H9 (cell line): ENCODE data around the gene ATCAY. TPM values are rescaled to one million over a fixed set of nuclear protein-coding genes. Genes with fewer than 3 reads are reported as not detected.

Source experiments
- DNase-seq: peaks from one replicate; pipeline ENCODE4 v3.0.0-alpha.2; 2017
- H2AFZ ChIP-seq: one replicate; pipeline ENCODE4 v1.6.1; 2013; ENCODE audit warnings: mild to moderate bottlenecking, low read length, control low read depth, moderate library complexity
- H2AK5ac ChIP-seq: 2 replicates; pipeline ENCODE4 v1.6.1; 2013; ENCODE audit warnings: low read length, control low read depth, mixed read lengths; ENCODE audit not compliant: insufficient read length
- H2BK120ac ChIP-seq: one replicate; pipeline ENCODE4 v1.6.1; 2013; ENCODE audit warnings: low read depth, mild to moderate bottlenecking, low read length, control low read depth, inconsistent platforms; ENCODE audit not compliant: poor library complexity, severe bottlenecking
- H2BK12ac ChIP-seq: 2 replicates; pipeline ENCODE4 v1.6.1; 2013; ENCODE audit warnings: low read length, control low read depth, mixed read lengths, low read depth; ENCODE audit not compliant: insufficient read length
- H2BK15ac ChIP-seq: 2 replicates; pipeline ENCODE4 v1.6.1; 2013; ENCODE audit warnings: low read depth, low read length, control low read depth
- H2BK20ac ChIP-seq: one replicate; pipeline ENCODE4 v1.6.1; 2013; ENCODE audit warnings: low read depth, mild to moderate bottlenecking, low read length, control low read depth, inconsistent platforms; ENCODE audit not compliant: poor library complexity, severe bottlenecking
- H2BK5ac ChIP-seq: 2 replicates; pipeline ENCODE4 v1.6.1; 2013; ENCODE audit warnings: low read length, control low read depth, mixed read lengths; ENCODE audit not compliant: insufficient read length
- H3K14ac ChIP-seq: 2 replicates; pipeline ENCODE4 v1.6.1; 2013; ENCODE audit warnings: low read length, control low read depth; ENCODE audit not compliant: insufficient read depth
- H3K18ac ChIP-seq: 2 replicates; pipeline ENCODE4 v1.6.1; 2013; ENCODE audit warnings: low read depth, mild to moderate bottlenecking, mixed read lengths, low read length, control low read depth; ENCODE audit not compliant: insufficient read length
- H3K23ac ChIP-seq: 2 replicates; pipeline ENCODE4 v1.6.1; 2013; ENCODE audit warnings: low read length, control low read depth, mixed read lengths, low read depth; ENCODE audit not compliant: insufficient read length
- H3K23me2 ChIP-seq: 2 replicates; pipeline ENCODE4 v1.6.1; 2013; ENCODE audit warnings: low read depth, mild to moderate bottlenecking, mixed read lengths, low read length, control low read depth; ENCODE audit not compliant: insufficient read length, poor library complexity, severe bottlenecking
- H3K27ac ChIP-seq: 2 replicates; pipeline ENCODE4 v1.5.1; 2013; ENCODE audit warnings: low read length, control low read depth, mixed read lengths, low read depth; ENCODE audit not compliant: insufficient read length
- H3K27me3 ChIP-seq: 2 replicates; pipeline ENCODE4 v1.6.1; 2013; ENCODE audit warnings: low read length, control low read depth, inconsistent platforms; ENCODE audit not compliant: insufficient read depth
- H3K4ac ChIP-seq: 2 replicates; pipeline ENCODE4 v1.6.1; 2013; ENCODE audit warnings: low read depth, mild to moderate bottlenecking, control low read depth, inconsistent platforms, low read length, moderate library complexity
- H3K4me1 ChIP-seq: 2 replicates; pipeline ENCODE4 v1.6.1; 2013; ENCODE audit warnings: low read length, control low read depth, inconsistent platforms; ENCODE audit not compliant: insufficient read depth
- H3K4me2 ChIP-seq: 2 replicates; pipeline ENCODE4 v1.6.1; 2013; ENCODE audit warnings: low read length, control low read depth, mixed read lengths; ENCODE audit not compliant: insufficient read length, insufficient read depth
- H3K56ac ChIP-seq: 2 replicates; pipeline ENCODE4 v1.6.1; 2013; ENCODE audit warnings: low read depth, mild to moderate bottlenecking, mixed read lengths, low read length, control low read depth; ENCODE audit not compliant: insufficient read length
- H3K79me1 ChIP-seq: 2 replicates; pipeline ENCODE4 v1.6.1; 2013; ENCODE audit warnings: low read depth, mild to moderate bottlenecking, moderate library complexity, low read length, control low read depth, inconsistent platforms; ENCODE audit not compliant: insufficient read depth, poor library complexity, severe bottlenecking
- H3K79me2 ChIP-seq: 2 replicates; pipeline ENCODE4 v1.6.1; 2013; ENCODE audit warnings: low read length, control low read depth, inconsistent platforms; ENCODE audit not compliant: insufficient read depth
- H3K9ac ChIP-seq: 2 replicates; pipeline ENCODE4 v1.6.1; 2013; ENCODE audit warnings: low read length, control low read depth, mixed read lengths; ENCODE audit not compliant: insufficient read length; ENCODE audit errors: extremely low read depth
- H3K9me3 ChIP-seq: one replicate; pipeline ENCODE4 v1.6.1; 2013; ENCODE audit warnings: low read depth, low read length, inconsistent platforms; ENCODE audit not compliant: control insufficient read depth
- H3T11ph ChIP-seq: one replicate; pipeline ENCODE4 v1.6.1; 2013; ENCODE audit warnings: mild to moderate bottlenecking, low read length, control low read depth, inconsistent platforms
- H4K20me1 ChIP-seq: one replicate; pipeline ENCODE4 v1.6.1; 2013; ENCODE audit not compliant: control insufficient read depth, insufficient read length, insufficient read depth
- H4K5ac ChIP-seq: 2 replicates; pipeline ENCODE4 v1.6.1; 2013; ENCODE audit warnings: low read depth, mild to moderate bottlenecking, mixed read lengths, low read length, control low read depth; ENCODE audit not compliant: insufficient read length
- H4K8ac ChIP-seq: replicated peaks from 2 replicates; pipeline ENCODE4 v1.6.1; 2013; ENCODE audit warnings: low read length, control low read depth, mixed read lengths, low read depth; ENCODE audit not compliant: insufficient read length
- H4K91ac ChIP-seq: 2 replicates; pipeline ENCODE4 v1.6.1; 2013; ENCODE audit warnings: low read depth, mild to moderate bottlenecking, moderate library complexity, mixed read lengths, low read length, control low read depth; ENCODE audit not compliant: insufficient read length
- H3K27ac Mint-ChIP-seq, 3 experiments: 2 replicates in 2 of 3; 3 replicates in 1 of 3; pipeline ENCODE4 v1.8.0; 2020 to 2021; ENCODE audit warnings: mixed read lengths in 3 of 3, mild to moderate bottlenecking in 1 of 3, moderate library complexity in 1 of 3
- H3K27me3 Mint-ChIP-seq: 2 replicates; pipeline ENCODE4 v1.8.0; 2021; ENCODE audit warnings: low read depth, mild to moderate bottlenecking, moderate library complexity, mixed read lengths
- H3K36me3 Mint-ChIP-seq, 3 experiments: 2 replicates in 2 of 3; 3 replicates in 1 of 3; pipeline ENCODE4 v1.8.0; 2020 to 2021; ENCODE audit warnings: low read depth in 3 of 3, mixed read lengths in 3 of 3; ENCODE audit not compliant: insufficient read depth in 1 of 3
- H3K4me1 Mint-ChIP-seq, 2 experiments: 2 replicates each; pipeline ENCODE4 v1.8.0; 2020; ENCODE audit warnings: mixed read lengths in 2 of 2
- H3K4me3 Mint-ChIP-seq, 2 experiments: 2 replicates in 1 of 2; 3 replicates in 1 of 2; pipeline ENCODE4 v1.8.0; 2020 to 2021; ENCODE audit warnings: mild to moderate bottlenecking in 2 of 2, mixed read lengths in 2 of 2, moderate library complexity in 1 of 2
- H3K9me3 Mint-ChIP-seq, 2 experiments: 2 replicates in 1 of 2; 3 replicates in 1 of 2; pipeline ENCODE4 v1.8.0; 2020; ENCODE audit warnings: mild to moderate bottlenecking in 2 of 2, mixed read lengths in 2 of 2, moderate library complexity in 1 of 2
- CTCF ChIP-seq: fragments of 200-600 bp; sonication (generic); conservative IDR thresholded peaks from 3 replicates; pipeline ENCODE4 v1.8.0; 2021; ENCODE audit warnings: antibody characterized with exemption, mild to moderate bottlenecking
- WGBS: extraction: QIAGEN DNeasy Blood & Tissue Kit; methylation state at CpG from one replicate; pipeline ENCODE4 v1.1.7; 2013; ENCODE audit warnings: missing lambda C conversion rate, low lambda C conversion rate, mixed read lengths; ENCODE audit not compliant: insufficient read length; ENCODE audit errors: extremely low coverage; 5-methylcytosine and 5-hydroxymethylcytosine counted together
- total RNA-seq: library from RNA; stranded (reverse); gene quantifications from 2 replicates; pipeline ENCODE4 v1.2.1, GENCODE V29; 2021

ATCAY gene
- total RNA-seq, 1 experiment from 2014 or later, result 12.2 TPM

- Histone ChIP-seq H3K79me1 (no peaks in the 10 kb centered on the region), H3K4me2 (no peak overlapping the region), H2BK5ac (no peak overlapping the region), H3K4me1 (no peaks in the 10 kb centered on the region), H4K5ac (no peak overlapping the region), H3K14ac (no peak overlapping the region), H3K9me3 (no peaks in the 10 kb centered on the region), H2BK15ac (no peak overlapping the region), H3K18ac (no peak overlapping the region), H3K23ac (no peak overlapping the region), H3K56ac (no peak overlapping the region), H4K8ac (no peak overlapping the region), H2BK12ac (no peak overlapping the region), H3T11ph (no peak overlapping the region), H2BK120ac (no peak overlapping the region), H2AK5ac (no peak overlapping the region), H3K27me3 (no peaks in the 10 kb centered on the region), H4K20me1 (no peaks in the 10 kb centered on the region), H3K23me2 (no peaks in the 10 kb centered on the region), H4K91ac (no peak overlapping the region), H3K27ac (no peak overlapping the region), H2AFZ (no peak overlapping the region), H3K4ac (no peak overlapping the region), H3K9ac (no peak overlapping the region), H3K79me2 (no peaks in the 10 kb centered on the region), H2BK20ac (no peak overlapping the region)
- no peaks in the 10 kb centered on the region; a peak in 1 of 7 replicates for H3K36me3 Mint-ChIP-seq
- H3K4me3 Mint-ChIP-seq, result no peak overlapping the region
- DNase-seq, result no peak
- no peaks in the 10 kb centered on the region for H3K27me3 Mint-ChIP-seq
- no peaks in the 10 kb centered on the region for H3K4me1 Mint-ChIP-seq
- TF ChIP-seq CTCF, result no peak
- WGBS, result no CpG with 5 or more reads among the region's 6 CpGs
- H3K9me3 Mint-ChIP-seq, result peaks cover 2 to 3% of the 10 kb centered on the region in 2 experiments; a peak in 3 of 5 replicates
- H3K27ac Mint-ChIP-seq, result peak overlapping the region in 1 of 3 experiments; percentile 87; a peak in 1 of 7 replicates
Measured at GRCh38 chr19:3832001-3832400, 48.5 kb upstream of the ATCAY start.
